H9 (cell line): ENCODE data around the gene KIF26B. TPM values are rescaled to one million over a fixed set of nuclear protein-coding genes. Genes with fewer than 3 reads are reported as not detected.

Experiments
- DNase-seq: peaks from one replicate; pipeline ENCODE4 v3.0.0-alpha.2; 2017
- H2AFZ ChIP-seq: one replicate; pipeline ENCODE4 v1.6.1; 2013; ENCODE audit warnings: mild to moderate bottlenecking, low read length, control low read depth, moderate library complexity
- H2AK5ac ChIP-seq: 2 replicates; pipeline ENCODE4 v1.6.1; 2013; ENCODE audit warnings: low read length, control low read depth, mixed read lengths; ENCODE audit not compliant: insufficient read length
- H2BK120ac ChIP-seq: one replicate; pipeline ENCODE4 v1.6.1; 2013; ENCODE audit warnings: low read depth, mild to moderate bottlenecking, low read length, control low read depth, inconsistent platforms; ENCODE audit not compliant: poor library complexity, severe bottlenecking
- H2BK12ac ChIP-seq: 2 replicates; pipeline ENCODE4 v1.6.1; 2013; ENCODE audit warnings: low read length, control low read depth, mixed read lengths, low read depth; ENCODE audit not compliant: insufficient read length
- H2BK15ac ChIP-seq: 2 replicates; pipeline ENCODE4 v1.6.1; 2013; ENCODE audit warnings: low read depth, low read length, control low read depth
- H2BK20ac ChIP-seq: one replicate; pipeline ENCODE4 v1.6.1; 2013; ENCODE audit warnings: low read depth, mild to moderate bottlenecking, low read length, control low read depth, inconsistent platforms; ENCODE audit not compliant: poor library complexity, severe bottlenecking
- H2BK5ac ChIP-seq: 2 replicates; pipeline ENCODE4 v1.6.1; 2013; ENCODE audit warnings: low read length, control low read depth, mixed read lengths; ENCODE audit not compliant: insufficient read length
- H3K14ac ChIP-seq: 2 replicates; pipeline ENCODE4 v1.6.1; 2013; ENCODE audit warnings: low read length, control low read depth; ENCODE audit not compliant: insufficient read depth
- H3K18ac ChIP-seq: 2 replicates; pipeline ENCODE4 v1.6.1; 2013; ENCODE audit warnings: low read depth, mild to moderate bottlenecking, mixed read lengths, low read length, control low read depth; ENCODE audit not compliant: insufficient read length
- H3K23ac ChIP-seq: 2 replicates; pipeline ENCODE4 v1.6.1; 2013; ENCODE audit warnings: low read length, control low read depth, mixed read lengths, low read depth; ENCODE audit not compliant: insufficient read length
- H3K23me2 ChIP-seq: 2 replicates; pipeline ENCODE4 v1.6.1; 2013; ENCODE audit warnings: low read depth, mild to moderate bottlenecking, mixed read lengths, low read length, control low read depth; ENCODE audit not compliant: insufficient read length, poor library complexity, severe bottlenecking
- H3K27ac ChIP-seq: 2 replicates; pipeline ENCODE4 v1.5.1; 2013; ENCODE audit warnings: low read length, control low read depth, mixed read lengths, low read depth; ENCODE audit not compliant: insufficient read length
- H3K27me3 ChIP-seq: 2 replicates; pipeline ENCODE4 v1.6.1; 2013; ENCODE audit warnings: low read length, control low read depth, inconsistent platforms; ENCODE audit not compliant: insufficient read depth
- H3K4ac ChIP-seq: 2 replicates; pipeline ENCODE4 v1.6.1; 2013; ENCODE audit warnings: low read depth, mild to moderate bottlenecking, control low read depth, inconsistent platforms, low read length, moderate library complexity
- H3K4me1 ChIP-seq: 2 replicates; pipeline ENCODE4 v1.6.1; 2013; ENCODE audit warnings: low read length, control low read depth, inconsistent platforms; ENCODE audit not compliant: insufficient read depth
- H3K4me2 ChIP-seq: 2 replicates; pipeline ENCODE4 v1.6.1; 2013; ENCODE audit warnings: low read length, control low read depth, mixed read lengths; ENCODE audit not compliant: insufficient read length, insufficient read depth
- H3K56ac ChIP-seq: 2 replicates; pipeline ENCODE4 v1.6.1; 2013; ENCODE audit warnings: low read depth, mild to moderate bottlenecking, mixed read lengths, low read length, control low read depth; ENCODE audit not compliant: insufficient read length
- H3K79me1 ChIP-seq: 2 replicates; pipeline ENCODE4 v1.6.1; 2013; ENCODE audit warnings: low read depth, mild to moderate bottlenecking, moderate library complexity, low read length, control low read depth, inconsistent platforms; ENCODE audit not compliant: insufficient read depth, poor library complexity, severe bottlenecking
- H3K79me2 ChIP-seq: 2 replicates; pipeline ENCODE4 v1.6.1; 2013; ENCODE audit warnings: low read length, control low read depth, inconsistent platforms; ENCODE audit not compliant: insufficient read depth
- H3K9ac ChIP-seq: 2 replicates; pipeline ENCODE4 v1.6.1; 2013; ENCODE audit warnings: low read length, control low read depth, mixed read lengths; ENCODE audit not compliant: insufficient read length; ENCODE audit errors: extremely low read depth
- H3K9me3 ChIP-seq: one replicate; pipeline ENCODE4 v1.6.1; 2013; ENCODE audit warnings: low read depth, low read length, inconsistent platforms; ENCODE audit not compliant: control insufficient read depth
- H3T11ph ChIP-seq: one replicate; pipeline ENCODE4 v1.6.1; 2013; ENCODE audit warnings: mild to moderate bottlenecking, low read length, control low read depth, inconsistent platforms
- H4K20me1 ChIP-seq: one replicate; pipeline ENCODE4 v1.6.1; 2013; ENCODE audit not compliant: control insufficient read depth, insufficient read length, insufficient read depth
- H4K5ac ChIP-seq: 2 replicates; pipeline ENCODE4 v1.6.1; 2013; ENCODE audit warnings: low read depth, mild to moderate bottlenecking, mixed read lengths, low read length, control low read depth; ENCODE audit not compliant: insufficient read length
- H4K8ac ChIP-seq: replicated peaks from 2 replicates; pipeline ENCODE4 v1.6.1; 2013; ENCODE audit warnings: low read length, control low read depth, mixed read lengths, low read depth; ENCODE audit not compliant: insufficient read length
- H4K91ac ChIP-seq: 2 replicates; pipeline ENCODE4 v1.6.1; 2013; ENCODE audit warnings: low read depth, mild to moderate bottlenecking, moderate library complexity, mixed read lengths, low read length, control low read depth; ENCODE audit not compliant: insufficient read length
- H3K27ac Mint-ChIP-seq, 3 experiments: 2 replicates in 2 of 3; 3 replicates in 1 of 3; pipeline ENCODE4 v1.8.0; 2020 to 2021; ENCODE audit warnings: mixed read lengths in 3 of 3, mild to moderate bottlenecking in 1 of 3, moderate library complexity in 1 of 3
- H3K27me3 Mint-ChIP-seq: 2 replicates; pipeline ENCODE4 v1.8.0; 2021; ENCODE audit warnings: low read depth, mild to moderate bottlenecking, moderate library complexity, mixed read lengths
- H3K36me3 Mint-ChIP-seq, 3 experiments: 2 replicates in 2 of 3; 3 replicates in 1 of 3; pipeline ENCODE4 v1.8.0; 2020 to 2021; ENCODE audit warnings: low read depth in 3 of 3, mixed read lengths in 3 of 3; ENCODE audit not compliant: insufficient read depth in 1 of 3
- H3K4me1 Mint-ChIP-seq, 2 experiments: 2 replicates each; pipeline ENCODE4 v1.8.0; 2020; ENCODE audit warnings: mixed read lengths in 2 of 2
- H3K4me3 Mint-ChIP-seq, 2 experiments: 2 replicates in 1 of 2; 3 replicates in 1 of 2; pipeline ENCODE4 v1.8.0; 2020 to 2021; ENCODE audit warnings: mild to moderate bottlenecking in 2 of 2, mixed read lengths in 2 of 2, moderate library complexity in 1 of 2
- H3K9me3 Mint-ChIP-seq, 2 experiments: 2 replicates in 1 of 2; 3 replicates in 1 of 2; pipeline ENCODE4 v1.8.0; 2020; ENCODE audit warnings: mild to moderate bottlenecking in 2 of 2, mixed read lengths in 2 of 2, moderate library complexity in 1 of 2
- WGBS: extraction: QIAGEN DNeasy Blood & Tissue Kit; methylation state at CpG from one replicate; pipeline ENCODE4 v1.1.7; 2013; ENCODE audit warnings: missing lambda C conversion rate, low lambda C conversion rate, mixed read lengths; ENCODE audit not compliant: insufficient read length; ENCODE audit errors: extremely low coverage; 5-methylcytosine and 5-hydroxymethylcytosine counted together
- total RNA-seq: library from RNA; stranded (reverse); gene quantifications from 2 replicates; pipeline ENCODE4 v1.2.1, GENCODE V29; 2021
- TF ChIP-seq, protein P1 (sequence below): fragments of 200-600 bp; sonication (generic); conservative IDR thresholded peaks from 3 replicates; pipeline ENCODE4 v1.8.0; 2021; ENCODE audit warnings: antibody characterized with exemption, mild to moderate bottlenecking

Gene KIF26B
- total RNA-seq, 1 experiment from 2014 or later: 0.13 TPM

DNA sequence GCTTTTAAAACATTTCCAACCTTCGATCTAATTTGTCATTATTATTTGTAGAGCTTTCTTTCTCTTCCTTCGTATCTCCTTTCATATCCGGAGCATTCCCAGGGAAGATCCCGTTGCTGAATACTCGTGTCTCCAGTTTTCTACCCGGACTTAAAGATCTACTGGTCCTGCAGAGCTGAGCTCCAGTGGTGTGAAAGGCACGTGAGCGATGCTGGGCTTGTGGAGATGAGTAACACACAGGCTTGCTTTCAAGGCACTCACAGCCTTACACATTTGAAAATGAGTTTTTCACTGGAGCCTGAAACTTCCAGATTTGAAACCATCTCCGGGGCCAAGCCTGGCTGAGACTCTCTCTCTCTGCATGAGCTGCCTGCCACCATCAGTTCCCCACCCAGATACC is 428.3 kb downstream of the KIF26B start:
- no peaks in the 10 kb centered on the region for H3K9me3 Mint-ChIP-seq

More for the DNA sequence above, 428.3 kb downstream of the KIF26B start:
- DNase-seq: no peak
- H4K8ac ChIP-seq: no peak overlapping the region
- H2AK5ac ChIP-seq: no peak overlapping the region
- no peaks in the 10 kb centered on the region for H3K79me1 ChIP-seq
- peaks cover 3% of the 10 kb centered on the region; the same call in 1 of the 2 replicates for H3K27me3 Mint-ChIP-seq
- no peak overlapping the region for H2BK120ac ChIP-seq
- no peak overlapping the region for H3K56ac ChIP-seq
- no peak overlapping the region for H3K4me2 ChIP-seq
- no peak overlapping the region for H3K18ac ChIP-seq
- H3K4me1 ChIP-seq: no peaks in the 10 kb centered on the region
- H4K5ac ChIP-seq: no peak overlapping the region
- no peak overlapping the region for H2BK15ac ChIP-seq
- H3K9me3 ChIP-seq: no peaks in the 10 kb centered on the region
- no peak overlapping the region for H2BK5ac ChIP-seq
- TF ChIP-seq, protein P1, sequence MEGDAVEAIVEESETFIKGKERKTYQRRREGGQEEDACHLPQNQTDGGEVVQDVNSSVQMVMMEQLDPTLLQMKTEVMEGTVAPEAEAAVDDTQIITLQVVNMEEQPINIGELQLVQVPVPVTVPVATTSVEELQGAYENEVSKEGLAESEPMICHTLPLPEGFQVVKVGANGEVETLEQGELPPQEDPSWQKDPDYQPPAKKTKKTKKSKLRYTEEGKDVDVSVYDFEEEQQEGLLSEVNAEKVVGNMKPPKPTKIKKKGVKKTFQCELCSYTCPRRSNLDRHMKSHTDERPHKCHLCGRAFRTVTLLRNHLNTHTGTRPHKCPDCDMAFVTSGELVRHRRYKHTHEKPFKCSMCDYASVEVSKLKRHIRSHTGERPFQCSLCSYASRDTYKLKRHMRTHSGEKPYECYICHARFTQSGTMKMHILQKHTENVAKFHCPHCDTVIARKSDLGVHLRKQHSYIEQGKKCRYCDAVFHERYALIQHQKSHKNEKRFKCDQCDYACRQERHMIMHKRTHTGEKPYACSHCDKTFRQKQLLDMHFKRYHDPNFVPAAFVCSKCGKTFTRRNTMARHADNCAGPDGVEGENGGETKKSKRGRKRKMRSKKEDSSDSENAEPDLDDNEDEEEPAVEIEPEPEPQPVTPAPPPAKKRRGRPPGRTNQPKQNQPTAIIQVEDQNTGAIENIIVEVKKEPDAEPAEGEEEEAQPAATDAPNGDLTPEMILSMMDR: no peak
- H3K79me2 ChIP-seq: no peaks in the 10 kb centered on the region
- H3K4ac ChIP-seq: no peak overlapping the region
- no peaks in the 10 kb centered on the region for H3K23me2 ChIP-seq
- H3K36me3 Mint-ChIP-seq: no peaks in the 10 kb centered on the region; a peak in 1 of 7 replicates
- H2AFZ ChIP-seq: no peak overlapping the region
- H3K23ac ChIP-seq: no peak overlapping the region
- H3K4me1 Mint-ChIP-seq: peaks cover 0 to 6% of the 10 kb centered on the region in 2 experiments; a peak in 3 of 4 replicates
- no peak overlapping the region; a peak in 1 of 7 replicates for H3K27ac Mint-ChIP-seq
- WGBS: no CpG with 5 or more reads among the region's 9 CpGs
- no peak overlapping the region for H3T11ph ChIP-seq
- no peak overlapping the region for H2BK12ac ChIP-seq
- H3K9ac ChIP-seq: no peak overlapping the region
- H3K14ac ChIP-seq: no peak overlapping the region
- no peak overlapping the region for H3K27ac ChIP-seq
- H4K91ac ChIP-seq: no peak overlapping the region
- no peak overlapping the region for H2BK20ac ChIP-seq
- no peaks in the 10 kb centered on the region for H4K20me1 ChIP-seq
- no peaks in the 10 kb centered on the region for H3K27me3 ChIP-seq
- no peak overlapping the region for H3K4me3 Mint-ChIP-seq
